ENCODE data around the gene AP4E1. TPM values are rescaled to one million over a fixed set of nuclear protein-coding genes. Genes with fewer than 3 reads are reported as not detected.
A peak's percentile ranks its signal among the peaks of the same experiment; 100 is the strongest.
"Not testable (repeated sequence)": the region's sequence is repeated elsewhere in the genome, so short reads cannot be mapped to it uniquely, and the experiment has no call there.

The AP4E1 gene
- total RNA-seq, 1 donor = 26.3 TPM

DNA sequence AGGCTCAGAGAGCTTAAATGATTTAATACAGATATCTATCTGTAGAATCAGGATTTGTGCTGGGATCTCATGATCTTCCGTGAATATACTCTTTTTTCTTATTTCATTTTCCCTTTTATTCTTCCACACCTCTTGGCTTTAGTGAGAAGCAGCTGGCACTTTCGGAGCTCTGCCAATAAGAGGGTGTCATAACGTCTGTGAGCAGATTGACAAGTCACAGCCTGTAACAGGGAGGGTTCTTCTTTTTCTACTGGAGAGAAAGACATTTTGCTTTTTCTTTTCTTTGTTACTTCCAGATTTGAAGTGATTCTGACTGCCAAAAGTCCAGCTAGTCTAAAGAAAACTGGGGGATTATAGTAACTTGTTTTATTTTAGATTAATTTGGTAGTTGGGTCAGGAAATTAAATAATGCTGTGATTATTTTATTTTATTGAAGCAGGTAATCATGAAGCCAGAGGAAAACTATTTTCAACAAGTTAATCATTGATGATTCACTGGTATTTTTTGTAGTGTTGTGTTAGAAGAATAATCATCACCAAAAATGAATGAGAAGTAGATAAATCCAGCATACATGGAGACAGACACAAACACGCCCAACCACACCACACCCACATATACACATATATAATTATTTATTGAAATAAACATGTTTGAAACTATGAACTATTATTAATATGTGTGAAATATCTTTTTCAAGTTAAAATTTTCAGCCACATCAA lies 116.4 kb downstream of the AP4E1 start:
- no peak for DNase-seq (ENCODE audit: low read depth)
- no peak for TF ChIP-seq CTCF (IDR thresholded peaks at IDR 0.05; ENCODE audit: insufficient read depth, low read depth, low read length)
- no peak overlapping the region for H3K4me3 ChIP-seq (ENCODE audit: low read depth, low read length)

DNA sequence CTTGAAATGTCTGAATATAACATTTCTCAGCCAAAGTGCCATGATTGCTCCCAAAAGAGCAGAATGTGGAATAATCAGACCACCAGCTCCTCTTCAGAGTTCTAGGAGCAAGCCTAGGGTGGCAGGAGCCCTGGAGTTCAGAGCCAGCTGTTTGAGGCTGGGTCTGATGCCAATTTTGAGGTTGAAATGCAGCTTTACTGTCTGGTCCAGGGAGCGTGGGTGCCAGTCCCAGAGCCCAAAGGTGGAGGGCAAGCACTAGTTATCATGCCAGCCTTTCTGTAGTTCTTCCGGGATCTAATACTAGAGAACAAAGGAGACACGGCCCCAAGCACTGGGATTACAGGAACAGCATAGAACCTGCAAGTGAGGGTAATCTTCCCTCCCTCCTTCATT lies 117.0 kb downstream of the AP4E1 start:
- no peak for DNase-seq (ENCODE audit: low read depth)
- TF ChIP-seq CTCF (IDR thresholded peaks at IDR 0.05; ENCODE audit: insufficient read depth, low read depth, low read length) = no peak
- no peak overlapping the region for H3K4me3 ChIP-seq (ENCODE audit: low read depth, low read length)

DNA sequence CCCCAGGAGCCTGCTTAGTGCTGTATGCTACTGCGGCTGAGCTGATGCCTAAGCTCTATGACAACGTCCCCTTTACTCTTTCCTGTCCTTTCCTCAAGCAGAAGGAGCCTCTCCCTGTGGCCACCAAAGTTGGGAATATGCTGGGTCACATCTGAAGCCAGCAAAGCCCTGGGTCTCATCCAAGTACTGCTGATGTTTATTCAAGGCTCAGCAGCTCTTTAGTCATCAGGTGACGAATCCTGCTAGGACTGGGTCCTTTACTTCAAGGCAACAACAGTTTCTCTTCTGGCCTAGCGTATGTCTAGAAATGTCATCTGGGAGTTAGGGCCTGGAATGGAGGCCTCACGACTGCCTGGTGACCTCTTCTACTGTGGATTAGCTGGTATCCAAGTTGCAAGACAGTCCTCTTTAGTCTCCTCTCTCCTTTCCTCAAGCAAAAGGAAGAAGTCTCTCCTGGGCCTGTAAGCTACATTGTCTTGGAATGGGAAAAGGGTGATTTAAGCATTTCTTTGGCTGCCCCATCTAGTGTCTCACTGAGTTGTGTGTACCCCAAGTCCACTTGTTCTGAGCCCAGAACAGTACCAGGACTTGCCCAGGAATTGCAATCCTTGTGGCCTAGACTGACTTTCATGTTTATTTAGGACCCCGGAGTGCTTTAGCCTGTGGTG lies 122.3 kb downstream of the AP4E1 start:
- TF ChIP-seq CTCF (IDR thresholded peaks at IDR 0.05; ENCODE audit: insufficient read depth, low read depth, low read length) = no peak
- no peak overlapping the region for H3K4me3 ChIP-seq (ENCODE audit: low read depth, low read length)
- DNase-seq (ENCODE audit: low read depth) = peak; percentile 56

DNA sequence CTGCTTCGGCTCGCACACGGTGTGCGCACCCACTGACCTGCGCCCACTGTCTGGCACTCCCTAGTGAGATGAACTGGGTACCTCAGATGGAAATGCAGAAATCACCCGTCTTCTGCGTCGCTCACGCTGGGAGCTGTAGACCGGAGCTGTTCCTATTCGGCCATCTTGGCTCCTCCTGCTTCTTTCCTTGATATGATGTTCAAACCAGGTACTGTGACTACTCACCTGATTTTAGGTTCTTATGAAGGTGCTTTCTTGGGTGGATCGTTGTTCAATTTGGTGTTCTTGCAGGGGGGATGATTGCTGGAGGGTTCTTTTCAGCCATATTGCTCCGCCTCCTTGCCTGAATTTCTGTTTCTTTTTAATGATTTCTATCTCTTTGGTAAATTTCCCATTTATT lies 129.0 kb downstream of the AP4E1 start:
- H3K4me3 ChIP-seq (ENCODE audit: low read depth, low read length) = peak overlapping the region; percentile 55
- DNase-seq (ENCODE audit: low read depth) = not testable (repeated sequence)

- TF ChIP-seq CTCF (IDR thresholded peaks at IDR 0.05; ENCODE audit: insufficient read depth, low read depth, low read length) = no peak
- no peak for DNase-seq (ENCODE audit: low read depth)
- no peak overlapping the region for H3K4me3 ChIP-seq (ENCODE audit: low read depth, low read length)
Observed at GRCh38 chr15:51038162-51038973, 129.9 kb downstream of the AP4E1 start.

GRCh38 chr15:51038974-51039319 lies 130.5 kb downstream of the AP4E1 start:
- no peak for DNase-seq (ENCODE audit: low read depth)
- no peak for TF ChIP-seq CTCF (IDR thresholded peaks at IDR 0.05; ENCODE audit: insufficient read depth, low read depth, low read length)

GRCh38 chr15:51044037-51044727 lies 135.7 kb downstream of the AP4E1 start:
- H3K4me3 ChIP-seq (ENCODE audit: low read depth, low read length) = no peak overlapping the region
- peak; percentile 16 for DNase-seq (ENCODE audit: low read depth)
- no peak for TF ChIP-seq CTCF (IDR thresholded peaks at IDR 0.05; ENCODE audit: insufficient read depth, low read depth, low read length)

More at GRCh38 chr15:51038974-51039319, 130.5 kb downstream of the AP4E1 start:
- no peak overlapping the region for H3K4me3 ChIP-seq (ENCODE audit: low read depth, low read length)

All from fibroblast of villous mesenchyme (primary cell).